IMR-90 (cell line): ENCODE results near the gene FBXL7. TPM values are rescaled to one million over a fixed set of nuclear protein-coding genes. Genes with fewer than 3 reads are reported as not detected.

Source experiments
- ATAC-seq: fragments of 200-7000 bp; cut with Tn5 transposase; 2 replicates; pipeline ENCODE4 v1.9.1; 2020; ENCODE audit warnings: low read depth, mild to moderate bottlenecking, moderate library complexity
- BruUV-seq: library from RNA; stranded (reverse); fragments of 400-500 nt; replicated peaks from 2 replicates; lab custom pipeline; 2021; lab: Mats Ljungman, UMichigan
- CTCF ChIA-PET: fragments of 300-600 bp; formaldehyde crosslinking; extraction: SDS; loops from one replicate; lab custom pipeline; 2021; ENCODE audit warnings: antibody characterized with exemption; lab: Yijun Ruan, JAX
- POLR2A ChIA-PET: fragments of 300-600 bp; sonication (Branson Sonifier 250); formaldehyde crosslinking; loops from one replicate; lab custom pipeline; 2022; ENCODE audit warnings: antibody characterized with exemption; ENCODE audit not compliant: unreplicated experiment; lab: Charles Lee
- DNase-seq: peaks from one replicate; pipeline ENCODE4 v3.0.0; 2013
- H2AFZ ChIP-seq: replicated peaks from 2 replicates; pipeline ENCODE3; 2013; ENCODE audit warnings: low read length, mild to moderate bottlenecking; ENCODE audit not compliant: poor library complexity
- H2AK5ac ChIP-seq: 2 replicates; pipeline ENCODE4 v1.6.1; 2013; ENCODE audit warnings: low read depth, low read length, inconsistent platforms
- H2AK9ac ChIP-seq: replicated peaks from 2 replicates; pipeline ENCODE3; 2013; ENCODE audit warnings: mild to moderate bottlenecking, low read depth, low read length, moderate library complexity; ENCODE audit not compliant: poor library complexity
- H2BK120ac ChIP-seq: 2 replicates; pipeline ENCODE4 v1.6.1; 2013; ENCODE audit warnings: low read depth, low read length, inconsistent platforms
- H2BK15ac ChIP-seq: 3 replicates; pipeline ENCODE4 v1.6.1; 2013; ENCODE audit warnings: low read depth, low read length, inconsistent platforms
- H2BK20ac ChIP-seq: 2 replicates; pipeline ENCODE4 v1.6.1; 2013; ENCODE audit warnings: low read depth, mild to moderate bottlenecking, inconsistent platforms, low read length, moderate library complexity
- H2BK5ac ChIP-seq: 2 replicates; pipeline ENCODE4 v1.6.1; 2013; ENCODE audit warnings: mild to moderate bottlenecking, low read depth, low read length, inconsistent platforms; ENCODE audit not compliant: poor library complexity, severe bottlenecking
- H3K14ac ChIP-seq: replicated peaks from 2 replicates; pipeline ENCODE4 v1.6.1; 2013; ENCODE audit warnings: low read depth, low read length, inconsistent platforms
- H3K18ac ChIP-seq: 2 replicates; pipeline ENCODE4 v1.6.1; 2013; ENCODE audit warnings: low read depth, low read length, control low read depth
- H3K23ac ChIP-seq: 2 replicates; pipeline ENCODE4 v1.6.1; 2013; ENCODE audit warnings: low read depth, low read length, inconsistent platforms
- H3K27ac ChIP-seq: 2 replicates; pipeline ENCODE4 v1.5.1; 2013; ENCODE audit warnings: mild to moderate bottlenecking, control low read depth, low read length; ENCODE audit not compliant: insufficient read depth
- H3K27me3 ChIP-seq: 2 replicates; pipeline ENCODE4 v1.6.1; 2013; ENCODE audit warnings: low read length; ENCODE audit not compliant: control insufficient read depth, insufficient read depth
- H3K36me3 ChIP-seq: 2 replicates; pipeline ENCODE4 v1.6.1; 2013; ENCODE audit warnings: low read length, mixed read lengths; ENCODE audit not compliant: control insufficient read depth, insufficient read depth
- H3K4ac ChIP-seq: 2 replicates; pipeline ENCODE4 v1.6.1; 2013; ENCODE audit warnings: low read depth, low read length, inconsistent platforms
- H3K4me1 ChIP-seq: 2 replicates; pipeline ENCODE4 v1.6.1; 2013; ENCODE audit warnings: low read length, mixed read lengths; ENCODE audit not compliant: control insufficient read depth, insufficient read depth
- H3K4me2 ChIP-seq: 2 replicates; pipeline ENCODE4 v1.6.1; 2013; ENCODE audit warnings: low read depth, mild to moderate bottlenecking, control low read depth, low read length, moderate library complexity
- H3K4me3 ChIP-seq: 2 replicates; pipeline ENCODE4 v1.5.1; 2013; ENCODE audit warnings: low read depth, mild to moderate bottlenecking, control low read depth, low read length, moderate library complexity; ENCODE audit not compliant: insufficient read depth
- H3K56ac ChIP-seq: 2 replicates; pipeline ENCODE4 v1.6.1; 2013; ENCODE audit warnings: low read length, inconsistent platforms; ENCODE audit not compliant: insufficient read depth; ENCODE audit errors: extremely low read depth
- H3K79me1 ChIP-seq, 2 experiments: 2 replicates each; pipeline ENCODE4 v1.6.1; 2013; ENCODE audit warnings: low read length in 2 of 2, inconsistent platforms in 1 of 2, low read depth in 1 of 2
- H3K9ac ChIP-seq: 2 replicates; pipeline ENCODE4 v1.6.1; 2013; ENCODE audit warnings: low read depth, low read length, control low read depth
- H3K9me1 ChIP-seq: 2 replicates; pipeline ENCODE4 v1.6.1; 2013; ENCODE audit warnings: low read length, inconsistent platforms; ENCODE audit not compliant: insufficient read depth
- H3K9me3 ChIP-seq: 2 replicates; pipeline ENCODE4 v1.6.1; 2013; ENCODE audit warnings: low read length; ENCODE audit not compliant: control insufficient read depth, insufficient read depth
- H4K20me1 ChIP-seq: 2 replicates; pipeline ENCODE4 v1.6.1; 2013; ENCODE audit warnings: low read length, inconsistent platforms; ENCODE audit not compliant: insufficient read depth
- H4K5ac ChIP-seq: 2 replicates; pipeline ENCODE4 v1.6.1; 2013; ENCODE audit warnings: mild to moderate bottlenecking, low read depth, low read length, control low read depth
- H4K8ac ChIP-seq, 2 experiments: 2 replicates each; pipeline ENCODE4 v1.6.1; 2013; ENCODE audit warnings: low read depth in 2 of 2, low read length in 2 of 2, control low read depth in 1 of 2, inconsistent platforms in 1 of 2
- H4K91ac ChIP-seq: 2 replicates; pipeline ENCODE4 v1.6.1; 2013; ENCODE audit warnings: low read depth, low read length, inconsistent platforms; ENCODE audit not compliant: insufficient read depth
- CEBPB ChIP-seq: IDR thresholded peaks from 2 replicates; pipeline ENCODE4 v1.6.1; 2012; ENCODE audit warnings: low read depth, low read length, improper control_type of control experiment
- MAFK ChIP-seq: IDR thresholded peaks from 2 replicates; pipeline ENCODE4 v1.6.1; 2012; ENCODE audit warnings: low read depth, low read length, improper control_type of control experiment
- RAD21 ChIP-seq: IDR thresholded peaks from 2 replicates; pipeline ENCODE4 v1.6.1; 2012; ENCODE audit warnings: low read length, improper control_type of control experiment
- RFX5 ChIP-seq: IDR thresholded peaks from 2 replicates; pipeline ENCODE4 v1.8.0; 2012; ENCODE audit warnings: low read depth, mild to moderate bottlenecking, low read length, moderate library complexity
- WGBS, 2 experiments: methylation state at CpG; one replicate each; pipeline versions ENCODE4 v1.1.5 to v1.1.7; 2013; ENCODE audit warnings: missing lambda C conversion rate in 2 of 2; ENCODE audit not compliant: insufficient read length in 1 of 2; ENCODE audit errors: extremely low coverage in 2 of 2; 5-methylcytosine and 5-hydroxymethylcytosine counted together
- dilution Hi-C: fragments of 300-500 bp; cut with HindIII; formaldehyde crosslinking; loops from one replicate; pipeline ENCODE4 v1.14.3; 2018; ENCODE audit warnings: low sequenced_read_pairs; ENCODE audit not compliant: unreplicated experiment
- in situ Hi-C: fragments of 300-500 bp; cut with MboI; formaldehyde crosslinking; loops from 3 replicates; pipeline ENCODE4 v1.14.3; 2019; ENCODE audit warnings: low sequenced_read_pairs, inconsistent platforms, mixed read lengths
- intact Hi-C: fragments of 100-400 bp; cut with micrococcal nuclease; formaldehyde crosslinking; loops from 2 replicates; pipeline ENCODE4 v1.10.0; 2022
- polyA plus RNA-seq, 3 experiments: library from polyadenylated mRNA; depleted of rRNA; stranded (reverse); fragments of >200 nt; gene quantifications; 2 replicates each; pipeline ENCODE4 v1.2.3, GENCODE V29; 2012; ENCODE audit warnings: low replicate concordance in 1 of 3
- total RNA-seq: library from RNA; depleted of rRNA; stranded (reverse); fragments of >200 nt; gene quantifications from 2 replicates; pipeline ENCODE4 v1.2.3, GENCODE V29; 2012
- TF ChIP-seq, protein P1 (sequence below): fragments of 150-350 bp; IDR thresholded peaks from 2 replicates; pipeline ENCODE4 v1.6.1; 2017; ENCODE audit warnings: mild to moderate bottlenecking, antibody characterized with exemption, low read length, low read depth

FBXL7 gene
- total and polyA plus RNA-seq, 2 of the 4 experiments (the other 2 are of a cell fraction): 4.1 to 10.2 TPM

DNA sequence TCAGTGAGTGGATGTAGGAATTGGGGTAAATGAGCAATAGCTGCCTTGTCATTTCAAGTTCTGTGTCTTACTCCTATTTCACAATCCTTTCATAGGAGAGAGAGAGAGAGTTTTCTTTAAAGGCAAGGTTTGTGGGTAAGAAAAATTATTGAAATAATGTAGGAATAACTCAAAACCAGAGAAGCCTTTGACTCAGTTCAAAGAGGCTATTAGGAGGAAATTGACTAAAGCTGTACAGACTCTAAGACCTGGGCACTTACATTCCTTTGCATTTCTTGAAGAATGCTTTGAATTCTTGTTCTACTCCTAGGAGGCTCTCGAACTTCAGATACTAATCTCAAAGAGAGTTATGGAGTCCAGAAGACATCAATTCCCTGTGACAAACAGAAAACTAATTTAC, 257.1 kb downstream of the FBXL7 start:
- H2AK9ac ChIP-seq: no peak overlapping the region
- peaks cover 5 to 16% of the 10 kb centered on the region in 2 experiments; a peak in 3 of 4 replicates for H3K79me1 ChIP-seq
- H2BK5ac ChIP-seq: no peak overlapping the region
- peaks cover 5% of the 10 kb centered on the region for H4K20me1 ChIP-seq
- no peak overlapping the region for H4K5ac ChIP-seq
- H3K4me3 ChIP-seq: no peak overlapping the region
- in situ Hi-C loops: no loop called here
- WGBS, 2 experiments: no CpG with 5 or more reads among the region's 1 CpG
- intact Hi-C loops: no loop called here
- no peak overlapping the region for H3K18ac ChIP-seq
- no peak overlapping the region for H3K14ac ChIP-seq
- no peak overlapping the region for H3K27ac ChIP-seq
- BruUV-seq: no TSS peak
- H2BK20ac ChIP-seq: no peak overlapping the region
- no peak overlapping the region for H3K56ac ChIP-seq
- H3K27me3 ChIP-seq: no peaks in the 10 kb centered on the region
- no peak overlapping the region for H3K4me2 ChIP-seq
- dilution Hi-C loops: no loop called here
- no peak overlapping the region for H2BK15ac ChIP-seq
- CTCF ChIA-PET: interaction anchor here (0.7 kb wide), 2 partner anchors 665 to 860 kb away, joined by 3 to 4 read pairs; no protein-coding TSS in a partner anchor
- POLR2A ChIA-PET: no interaction called here
- H3K4ac ChIP-seq: no peak overlapping the region
- no peak overlapping the region for H3K9ac ChIP-seq
- no peaks in the 10 kb centered on the region for H3K4me1 ChIP-seq
- no peak overlapping the region for H4K91ac ChIP-seq
- DNase-seq (peak; percentile 64), ATAC-seq (peak; percentile 82)
- H2AFZ ChIP-seq: no peak overlapping the region
- no peaks in the 10 kb centered on the region for H3K36me3 ChIP-seq
- H2AK5ac ChIP-seq: no peak overlapping the region
- H3K9me1 ChIP-seq: no peaks in the 10 kb centered on the region
- H3K9me3 ChIP-seq: peaks cover 2% of the 10 kb centered on the region
- TF ChIP-seq, protein P1, sequence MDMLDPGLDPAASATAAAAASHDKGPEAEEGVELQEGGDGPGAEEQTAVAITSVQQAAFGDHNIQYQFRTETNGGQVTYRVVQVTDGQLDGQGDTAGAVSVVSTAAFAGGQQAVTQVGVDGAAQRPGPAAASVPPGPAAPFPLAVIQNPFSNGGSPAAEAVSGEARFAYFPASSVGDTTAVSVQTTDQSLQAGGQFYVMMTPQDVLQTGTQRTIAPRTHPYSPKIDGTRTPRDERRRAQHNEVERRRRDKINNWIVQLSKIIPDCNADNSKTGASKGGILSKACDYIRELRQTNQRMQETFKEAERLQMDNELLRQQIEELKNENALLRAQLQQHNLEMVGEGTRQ: no peak
- TF ChIP-seq CEBPB (peak; percentile 92), MAFK (no peak), RAD21 (no peak), RFX5 (no peak)
- no peak overlapping the region for H4K8ac ChIP-seq
- H2BK120ac ChIP-seq: no peak overlapping the region
- no peak overlapping the region for H3K23ac ChIP-seq
